Activated naive CD4-positive, alpha-beta T cell treated with anti-CD3 and anti-CD28 coated beads, Interleukin-2, amount 50 U/mL, for 24 hours (primary cell): ENCODE measurements around the gene MCHR1.

Experiments
- H3K27ac Mint-ChIP-seq: one replicate; pipeline ENCODE4 v1.8.0; 2021; ENCODE audit warnings: mild to moderate bottlenecking, mixed read lengths
- H3K27me3 Mint-ChIP-seq: one replicate; pipeline ENCODE4 v1.8.0; 2021; ENCODE audit warnings: mixed read lengths
- H3K36me3 Mint-ChIP-seq: one replicate; pipeline ENCODE4 v1.8.0; 2021; ENCODE audit warnings: mixed read lengths
- H3K4me1 Mint-ChIP-seq: one replicate; pipeline ENCODE4 v1.8.0; 2021; ENCODE audit warnings: mixed read lengths
- H3K4me3 Mint-ChIP-seq: one replicate; pipeline ENCODE4 v1.8.0; 2021; ENCODE audit warnings: mild to moderate bottlenecking, mixed read lengths
- H3K9me3 Mint-ChIP-seq: one replicate; pipeline ENCODE4 v1.8.0; 2021; ENCODE audit warnings: mixed read lengths

MCHR1 gene

GRCh38 chr22:40679249-40679963 lies at the start of gene MCHR1:
Gene MCHR1, plus strand, starts transcription at chr22:40679484. Its CDS starts 169 bp downstream, at chr22:40679653.
- Mint-ChIP-seq H3K27ac (no peak within 1 kb of the TSS), H3K36me3 (no peaks in the 10 kb centered on the region), H3K9me3 (no peaks in the 10 kb centered on the region), H3K4me1 (peaks cover 16% of the 10 kb centered on the region), H3K27me3 (peaks cover 9% of the 10 kb centered on the region), H3K4me3 (no peak within 1 kb of the TSS)

GRCh38 chr22:40631925-40632324 lies 47.4 kb upstream of the MCHR1 start:
- H3K4me3 Mint-ChIP-seq, result no peak overlapping the region
- H3K27ac Mint-ChIP-seq, result no peak overlapping the region
- peaks cover 74% of the 10 kb centered on the region for H3K4me1 Mint-ChIP-seq
- H3K9me3 Mint-ChIP-seq, result no peaks in the 10 kb centered on the region
- no peaks in the 10 kb centered on the region for H3K27me3 Mint-ChIP-seq
- H3K36me3 Mint-ChIP-seq, result peaks cover 2% of the 10 kb centered on the region

- Mint-ChIP-seq H3K36me3 (peaks cover 2% of the 10 kb centered on the region), H3K9me3 (no peaks in the 10 kb centered on the region), H3K27ac (peak overlapping the region; percentile 38), H3K4me3 (no peak overlapping the region), H3K27me3 (no peaks in the 10 kb centered on the region), H3K4me1 (peaks cover 68% of the 10 kb centered on the region)
Observed at GRCh38 chr22:40633036-40633435, 46.2 kb upstream of the MCHR1 start.

- peak overlapping the region; percentile 92 for H3K4me3 Mint-ChIP-seq
- no peaks in the 10 kb centered on the region for H3K27me3 Mint-ChIP-seq
- H3K4me1 Mint-ChIP-seq, result peaks cover 58% of the 10 kb centered on the region
- H3K36me3 Mint-ChIP-seq, result peaks cover 2% of the 10 kb centered on the region
- no peak overlapping the region for H3K27ac Mint-ChIP-seq
- H3K9me3 Mint-ChIP-seq, result no peaks in the 10 kb centered on the region
Observed at GRCh38 chr22:40634119-40634903, 45.0 kb upstream of the MCHR1 start.

- H3K4me3 Mint-ChIP-seq, result peak overlapping the region; percentile 92
- no peaks in the 10 kb centered on the region for H3K9me3 Mint-ChIP-seq
- peaks cover 55% of the 10 kb centered on the region for H3K4me1 Mint-ChIP-seq
- peaks cover 2% of the 10 kb centered on the region for H3K36me3 Mint-ChIP-seq
- peak overlapping the region; percentile 65 for H3K27ac Mint-ChIP-seq
- no peaks in the 10 kb centered on the region for H3K27me3 Mint-ChIP-seq
Observed at GRCh38 chr22:40635043-40635939, 44.0 kb upstream of the MCHR1 start.

GRCh38 chr22:40635940-40636379 lies 43.3 kb upstream of the MCHR1 start:
- Mint-ChIP-seq H3K9me3 (no peaks in the 10 kb centered on the region), H3K36me3 (peaks cover 2% of the 10 kb centered on the region), H3K27me3 (no peaks in the 10 kb centered on the region), H3K27ac (peak overlapping the region; percentile 65), H3K4me3 (peak overlapping the region; percentile 96), H3K4me1 (peaks cover 51% of the 10 kb centered on the region)

GRCh38 chr22:40636380-40637182 lies 42.7 kb upstream of the MCHR1 start, which contains the start of gene MRTFA:
Gene MRTFA, minus strand, starts transcription at chr22:40636719.
- no peaks in the 10 kb centered on the region for H3K27me3 Mint-ChIP-seq
- H3K9me3 Mint-ChIP-seq, result no peaks in the 10 kb centered on the region
- H3K4me1 Mint-ChIP-seq, result peaks cover 45% of the 10 kb centered on the region
- H3K27ac Mint-ChIP-seq, result peak within 1 kb of the TSS; percentile 95
- H3K4me3 Mint-ChIP-seq, result peak within 1 kb of the TSS; percentile 96
- H3K36me3 Mint-ChIP-seq, result peaks cover 2% of the 10 kb centered on the region

GRCh38 chr22:40637183-40638150 lies 41.8 kb upstream of the MCHR1 start:
- peaks cover 2% of the 10 kb centered on the region for H3K36me3 Mint-ChIP-seq
- peaks cover 36% of the 10 kb centered on the region for H3K4me1 Mint-ChIP-seq
- no peaks in the 10 kb centered on the region for H3K27me3 Mint-ChIP-seq
- peak overlapping the region; percentile 95 for H3K27ac Mint-ChIP-seq
- H3K4me3 Mint-ChIP-seq, result peak overlapping the region; percentile 96
- H3K9me3 Mint-ChIP-seq, result no peaks in the 10 kb centered on the region

GRCh38 chr22:40638261-40638660 lies 41.0 kb upstream of the MCHR1 start:
- H3K9me3 Mint-ChIP-seq, result no peaks in the 10 kb centered on the region
- no peak overlapping the region for H3K27ac Mint-ChIP-seq
- H3K27me3 Mint-ChIP-seq, result no peaks in the 10 kb centered on the region
- H3K4me1 Mint-ChIP-seq, result peaks cover 28% of the 10 kb centered on the region
- H3K4me3 Mint-ChIP-seq, result no peak overlapping the region
- peaks cover 2% of the 10 kb centered on the region for H3K36me3 Mint-ChIP-seq

GRCh38 chr22:40641269-40641668 lies 38.0 kb upstream of the MCHR1 start:
- peaks cover 8% of the 10 kb centered on the region for H3K4me1 Mint-ChIP-seq
- no peak overlapping the region for H3K4me3 Mint-ChIP-seq
- H3K27me3 Mint-ChIP-seq, result no peaks in the 10 kb centered on the region
- no peaks in the 10 kb centered on the region for H3K9me3 Mint-ChIP-seq
- no peak overlapping the region for H3K27ac Mint-ChIP-seq
- H3K36me3 Mint-ChIP-seq, result no peaks in the 10 kb centered on the region

- Mint-ChIP-seq H3K36me3 (no peaks in the 10 kb centered on the region), H3K9me3 (no peaks in the 10 kb centered on the region), H3K4me3 (no peak overlapping the region), H3K27ac (no peak overlapping the region), H3K27me3 (no peaks in the 10 kb centered on the region), H3K4me1 (peaks cover 10% of the 10 kb centered on the region)
Observed at GRCh38 chr22:40642316-40642715, 37.0 kb upstream of the MCHR1 start.

- H3K9me3 Mint-ChIP-seq, result no peaks in the 10 kb centered on the region
- peaks cover 4% of the 10 kb centered on the region for H3K4me1 Mint-ChIP-seq
- no peak overlapping the region for H3K4me3 Mint-ChIP-seq
- no peaks in the 10 kb centered on the region for H3K27me3 Mint-ChIP-seq
- H3K27ac Mint-ChIP-seq, result no peak overlapping the region
- H3K36me3 Mint-ChIP-seq, result no peaks in the 10 kb centered on the region
Observed at GRCh38 chr22:40645579-40646197, 33.6 kb upstream of the MCHR1 start.

GRCh38 chr22:40648386-40648785 lies 30.9 kb upstream of the MCHR1 start:
- Mint-ChIP-seq H3K4me3 (no peak overlapping the region), H3K27ac (no peak overlapping the region), H3K4me1 (peaks cover 15% of the 10 kb centered on the region), H3K27me3 (no peaks in the 10 kb centered on the region), H3K9me3 (no peaks in the 10 kb centered on the region), H3K36me3 (no peaks in the 10 kb centered on the region)
